Neural cell (in vitro differentiated cells): ENCODE data around the gene MYO1D. TPM values are rescaled to one million over a fixed set of nuclear protein-coding genes. Genes with fewer than 3 reads are reported as not detected.

Source experiments
- H2AFZ ChIP-seq: fragments of 200-600, 300-800 bp; sonication (generic), shearing (Covaris generic); 2 replicates; pipeline ENCODE4 v1.6.0; 2014; ENCODE audit warnings: low read depth, mild to moderate bottlenecking, antibody characterized with exemption, low read length, moderate library complexity
- H3F3A ChIP-seq: fragments of 200-600 bp; shearing (Covaris generic); 2 replicates; pipeline ENCODE4 v1.6.1; 2016; ENCODE audit warnings: mild to moderate bottlenecking, moderate library complexity, mixed read lengths, antibody characterized with exemption, low read length; ENCODE audit not compliant: insufficient read depth, poor library complexity, severe bottlenecking
- H3K27ac ChIP-seq: fragments of 200-600, 300-800 bp; sonication (generic), shearing (Covaris generic); 2 replicates; pipeline ENCODE4 v1.5.1; 2014; ENCODE audit warnings: mild to moderate bottlenecking, low read length, moderate library complexity
- H3K27me3 ChIP-seq: fragments of 300-800, 200-600 bp; sonication (generic), shearing (Covaris generic); 2 replicates; pipeline ENCODE4 v1.6.0; 2014; ENCODE audit warnings: mild to moderate bottlenecking, low read depth, low read length, moderate library complexity; ENCODE audit not compliant: insufficient read depth
- H3K36me3 ChIP-seq: fragments of 300-800, 200-600 bp; sonication (generic), shearing (Covaris generic); 2 replicates; pipeline ENCODE4 v1.5.1; 2014; ENCODE audit warnings: mild to moderate bottlenecking, antibody characterized with exemption, low read length, moderate library complexity; ENCODE audit not compliant: insufficient read depth
- H3K4me2 ChIP-seq: fragments of 300-800, 200-600 bp; sonication (generic), shearing (Covaris generic); 2 replicates; pipeline ENCODE4 v1.6.0; 2014; ENCODE audit warnings: mild to moderate bottlenecking, low read length
- H3K4me3 ChIP-seq: fragments of 300-800, 200-600 bp; sonication (generic), shearing (Covaris generic); 2 replicates; pipeline ENCODE4 v1.5.1; 2014; ENCODE audit warnings: mild to moderate bottlenecking, low read length, moderate library complexity
- H3K79me2 ChIP-seq: fragments of 200-600 bp; shearing (Covaris generic); replicated peaks from 2 replicates; pipeline ENCODE4 v1.6.0; 2014; ENCODE audit warnings: mild to moderate bottlenecking, low read length, moderate library complexity; ENCODE audit not compliant: insufficient read depth
- H3K9ac ChIP-seq: fragments of 300-800, 200-600 bp; sonication (generic), shearing (Covaris generic); 2 replicates; pipeline ENCODE4 v1.6.1; 2016; ENCODE audit warnings: mild to moderate bottlenecking, low read length, mixed read lengths
- H3K9me2 ChIP-seq: fragments of 200-600 bp; shearing (Covaris generic); 2 replicates; pipeline ENCODE4 v1.6.1; 2016; ENCODE audit warnings: mild to moderate bottlenecking, low read length, mixed read lengths; ENCODE audit not compliant: insufficient read depth
- H3K9me3 ChIP-seq: fragments of 200-600, 300-800 bp; sonication (generic), shearing (Covaris generic); 2 replicates; pipeline ENCODE4 v1.6.1; 2016; ENCODE audit warnings: mild to moderate bottlenecking, mixed run types, low read length, moderate library complexity, mixed read lengths
- H4K20me1 ChIP-seq: fragments of 200-600 bp; shearing (Covaris generic); 2 replicates; pipeline ENCODE4 v1.6.1; 2016; ENCODE audit warnings: mild to moderate bottlenecking, mixed run types; ENCODE audit not compliant: insufficient read depth
- EP300 ChIP-seq: fragments of 450-650 bp; conservative IDR thresholded peaks from 2 replicates; pipeline ENCODE4 v1.6.1; 2014; ENCODE audit warnings: antibody characterized with exemption, mild to moderate bottlenecking, moderate library complexity; ENCODE audit not compliant: poor library complexity, severe bottlenecking
- EZH2 ChIP-seq: fragments of 200-600, 300-800 bp; shearing (Covaris generic), sonication (generic); IDR thresholded peaks from 2 replicates; pipeline ENCODE4 v1.6.1; 2014; ENCODE audit warnings: antibody characterized with exemption, low read length, borderline replicate concordance, mild to moderate bottlenecking; ENCODE audit not compliant: insufficient read depth, poor library complexity, severe bottlenecking
- MXI1 ChIP-seq: fragments of 450-650 bp; conservative IDR thresholded peaks from 2 replicates; pipeline ENCODE4 v1.6.1; 2014; ENCODE audit warnings: antibody characterized with exemption, mild to moderate bottlenecking; ENCODE audit not compliant: poor library complexity, severe bottlenecking
- POLR2AphosphoS5 ChIP-seq: IDR thresholded peaks from 2 replicates; pipeline ENCODE4 v1.6.1; 2012
- RAD21 ChIP-seq: fragments of 450-650 bp; conservative IDR thresholded peaks from 2 replicates; pipeline ENCODE4 v1.6.1; 2014; ENCODE audit warnings: antibody characterized with exemption, mild to moderate bottlenecking, moderate library complexity
- SMC3 ChIP-seq: fragments of 450-650 bp; conservative IDR thresholded peaks from 2 replicates; pipeline ENCODE4 v1.6.1; 2014; ENCODE audit warnings: antibody characterized with exemption, mild to moderate bottlenecking, moderate library complexity; ENCODE audit not compliant: poor library complexity
- TAF1 ChIP-seq: IDR thresholded peaks from 2 replicates; pipeline ENCODE4 v1.6.1; 2012; ENCODE audit warnings: low read depth
- polyA plus RNA-seq: library from polyadenylated mRNA; depleted of rRNA; stranded (reverse); fragments of >200 nt; gene quantifications from 2 replicates; pipeline ENCODE4 v1.2.3, GENCODE V29; 2014
- TF ChIP-seq, protein P1 (sequence below): fragments of 450-650 bp; IDR thresholded peaks from 2 replicates; pipeline ENCODE4 v1.5.1; 2014; ENCODE audit warnings: antibody characterized with exemption, mild to moderate bottlenecking, moderate library complexity; ENCODE audit not compliant: poor library complexity, severe bottlenecking
- TF ChIP-seq, protein P2 (sequence below): IDR thresholded peaks from 2 replicates; pipeline ENCODE4 v1.6.1; 2012; ENCODE audit warnings: borderline replicate concordance

The MYO1D gene
- polyA plus RNA-seq, 1 donor from 2014 or later = 10.7 TPM

DNA sequence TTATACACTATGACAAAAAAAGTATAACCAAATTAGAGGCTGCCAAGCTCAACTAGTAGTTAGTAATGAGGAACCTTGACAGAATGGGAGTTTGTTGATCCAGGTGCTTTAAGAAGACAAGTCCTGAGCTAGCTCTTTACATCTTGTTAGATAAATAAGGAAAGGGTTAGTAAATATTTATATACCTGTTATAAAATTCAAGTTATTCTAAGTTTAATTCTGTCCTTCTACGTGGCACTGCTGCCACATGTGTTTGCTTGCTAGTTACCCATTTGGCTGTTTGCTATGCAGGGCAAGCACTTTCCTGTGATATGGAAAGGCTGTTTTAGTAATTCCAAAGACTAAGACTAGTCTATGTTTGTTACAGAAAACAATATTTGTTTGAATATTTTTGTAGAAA is 180.5 kb downstream of the MYO1D start:
- Histone ChIP-seq H3K9ac (no peak overlapping the region), H3K27ac (no peak overlapping the region), H3K79me2 (no peaks in the 10 kb centered on the region), H3K9me3 (no peaks in the 10 kb centered on the region), H2AFZ (no peak overlapping the region), H3K4me3 (no peak overlapping the region), H3K9me2 (no peaks in the 10 kb centered on the region), H4K20me1 (no peaks in the 10 kb centered on the region), H3K36me3 (no peaks in the 10 kb centered on the region), H3F3A (peaks cover 9% of the 10 kb centered on the region), H3K27me3 (no peaks in the 10 kb centered on the region), H3K4me2 (no peak overlapping the region)
- no peak for TF ChIP-seq MXI1
- TF ChIP-seq, protein P1, sequence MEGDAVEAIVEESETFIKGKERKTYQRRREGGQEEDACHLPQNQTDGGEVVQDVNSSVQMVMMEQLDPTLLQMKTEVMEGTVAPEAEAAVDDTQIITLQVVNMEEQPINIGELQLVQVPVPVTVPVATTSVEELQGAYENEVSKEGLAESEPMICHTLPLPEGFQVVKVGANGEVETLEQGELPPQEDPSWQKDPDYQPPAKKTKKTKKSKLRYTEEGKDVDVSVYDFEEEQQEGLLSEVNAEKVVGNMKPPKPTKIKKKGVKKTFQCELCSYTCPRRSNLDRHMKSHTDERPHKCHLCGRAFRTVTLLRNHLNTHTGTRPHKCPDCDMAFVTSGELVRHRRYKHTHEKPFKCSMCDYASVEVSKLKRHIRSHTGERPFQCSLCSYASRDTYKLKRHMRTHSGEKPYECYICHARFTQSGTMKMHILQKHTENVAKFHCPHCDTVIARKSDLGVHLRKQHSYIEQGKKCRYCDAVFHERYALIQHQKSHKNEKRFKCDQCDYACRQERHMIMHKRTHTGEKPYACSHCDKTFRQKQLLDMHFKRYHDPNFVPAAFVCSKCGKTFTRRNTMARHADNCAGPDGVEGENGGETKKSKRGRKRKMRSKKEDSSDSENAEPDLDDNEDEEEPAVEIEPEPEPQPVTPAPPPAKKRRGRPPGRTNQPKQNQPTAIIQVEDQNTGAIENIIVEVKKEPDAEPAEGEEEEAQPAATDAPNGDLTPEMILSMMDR = no peak
- TF ChIP-seq TAF1 = no peak
- no peak for TF ChIP-seq RAD21
- TF ChIP-seq SMC3 = no peak
- no peak for TF ChIP-seq POLR2AphosphoS5
- TF ChIP-seq, protein P2, sequence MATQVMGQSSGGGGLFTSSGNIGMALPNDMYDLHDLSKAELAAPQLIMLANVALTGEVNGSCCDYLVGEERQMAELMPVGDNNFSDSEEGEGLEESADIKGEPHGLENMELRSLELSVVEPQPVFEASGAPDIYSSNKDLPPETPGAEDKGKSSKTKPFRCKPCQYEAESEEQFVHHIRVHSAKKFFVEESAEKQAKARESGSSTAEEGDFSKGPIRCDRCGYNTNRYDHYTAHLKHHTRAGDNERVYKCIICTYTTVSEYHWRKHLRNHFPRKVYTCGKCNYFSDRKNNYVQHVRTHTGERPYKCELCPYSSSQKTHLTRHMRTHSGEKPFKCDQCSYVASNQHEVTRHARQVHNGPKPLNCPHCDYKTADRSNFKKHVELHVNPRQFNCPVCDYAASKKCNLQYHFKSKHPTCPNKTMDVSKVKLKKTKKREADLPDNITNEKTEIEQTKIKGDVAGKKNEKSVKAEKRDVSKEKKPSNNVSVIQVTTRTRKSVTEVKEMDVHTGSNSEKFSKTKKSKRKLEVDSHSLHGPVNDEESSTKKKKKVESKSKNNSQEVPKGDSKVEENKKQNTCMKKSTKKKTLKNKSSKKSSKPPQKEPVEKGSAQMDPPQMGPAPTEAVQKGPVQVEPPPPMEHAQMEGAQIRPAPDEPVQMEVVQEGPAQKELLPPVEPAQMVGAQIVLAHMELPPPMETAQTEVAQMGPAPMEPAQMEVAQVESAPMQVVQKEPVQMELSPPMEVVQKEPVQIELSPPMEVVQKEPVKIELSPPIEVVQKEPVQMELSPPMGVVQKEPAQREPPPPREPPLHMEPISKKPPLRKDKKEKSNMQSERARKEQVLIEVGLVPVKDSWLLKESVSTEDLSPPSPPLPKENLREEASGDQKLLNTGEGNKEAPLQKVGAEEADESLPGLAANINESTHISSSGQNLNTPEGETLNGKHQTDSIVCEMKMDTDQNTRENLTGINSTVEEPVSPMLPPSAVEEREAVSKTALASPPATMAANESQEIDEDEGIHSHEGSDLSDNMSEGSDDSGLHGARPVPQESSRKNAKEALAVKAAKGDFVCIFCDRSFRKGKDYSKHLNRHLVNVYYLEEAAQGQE = no peak
- TF ChIP-seq EP300 = no peak
- TF ChIP-seq EZH2 = no peak

DNA sequence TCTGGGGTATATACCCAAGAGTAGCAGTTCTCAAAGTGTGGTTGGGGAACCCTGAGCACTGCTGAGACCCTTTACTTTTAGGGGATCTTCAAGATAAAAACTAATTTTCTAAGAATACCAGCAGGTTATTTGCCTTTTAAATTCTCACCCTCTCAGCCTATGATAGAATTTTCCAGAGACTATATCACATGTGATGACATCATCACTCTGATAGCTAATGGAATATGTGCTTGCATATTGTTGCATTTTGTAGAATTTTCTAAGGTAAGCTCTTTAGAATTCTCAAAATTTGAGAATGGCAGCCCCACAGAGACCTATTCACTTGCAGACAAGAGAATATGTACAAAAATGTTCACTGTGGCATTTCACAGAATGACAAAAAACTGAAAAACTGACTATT is 181.1 kb downstream of the MYO1D start:
- TF ChIP-seq, protein P2 = no peak
- no peak for TF ChIP-seq MXI1
- TF ChIP-seq EP300 = no peak
- no peak for TF ChIP-seq EZH2
- TF ChIP-seq, protein P1 = no peak
- no peak for TF ChIP-seq RAD21
- TF ChIP-seq SMC3 = no peak
- no peak for TF ChIP-seq POLR2AphosphoS5
- TF ChIP-seq TAF1 = no peak
- H3K4me2 ChIP-seq = no peak overlapping the region

More for the DNA sequence above, 181.1 kb downstream of the MYO1D start:
- H3K9me3 ChIP-seq = no peaks in the 10 kb centered on the region
- H2AFZ ChIP-seq = no peak overlapping the region
- H4K20me1 ChIP-seq = no peaks in the 10 kb centered on the region
- H3F3A ChIP-seq = peaks cover 3% of the 10 kb centered on the region
- peak overlapping the region; percentile 95 for H3K27ac ChIP-seq
- H3K9me2 ChIP-seq = no peaks in the 10 kb centered on the region
- H3K4me3 ChIP-seq = no peak overlapping the region
- no peaks in the 10 kb centered on the region for H3K27me3 ChIP-seq
- H3K36me3 ChIP-seq = no peaks in the 10 kb centered on the region
- H3K9ac ChIP-seq = no peak overlapping the region
- H3K79me2 ChIP-seq = no peaks in the 10 kb centered on the region
